ENCODE data around the gene PPP4R3A.
"Not testable (repeated sequence)": the region's sequence is repeated elsewhere in the genome, so short reads cannot be mapped to it uniquely, and the experiment has no call there.

Gene PPP4R3A

DNA sequence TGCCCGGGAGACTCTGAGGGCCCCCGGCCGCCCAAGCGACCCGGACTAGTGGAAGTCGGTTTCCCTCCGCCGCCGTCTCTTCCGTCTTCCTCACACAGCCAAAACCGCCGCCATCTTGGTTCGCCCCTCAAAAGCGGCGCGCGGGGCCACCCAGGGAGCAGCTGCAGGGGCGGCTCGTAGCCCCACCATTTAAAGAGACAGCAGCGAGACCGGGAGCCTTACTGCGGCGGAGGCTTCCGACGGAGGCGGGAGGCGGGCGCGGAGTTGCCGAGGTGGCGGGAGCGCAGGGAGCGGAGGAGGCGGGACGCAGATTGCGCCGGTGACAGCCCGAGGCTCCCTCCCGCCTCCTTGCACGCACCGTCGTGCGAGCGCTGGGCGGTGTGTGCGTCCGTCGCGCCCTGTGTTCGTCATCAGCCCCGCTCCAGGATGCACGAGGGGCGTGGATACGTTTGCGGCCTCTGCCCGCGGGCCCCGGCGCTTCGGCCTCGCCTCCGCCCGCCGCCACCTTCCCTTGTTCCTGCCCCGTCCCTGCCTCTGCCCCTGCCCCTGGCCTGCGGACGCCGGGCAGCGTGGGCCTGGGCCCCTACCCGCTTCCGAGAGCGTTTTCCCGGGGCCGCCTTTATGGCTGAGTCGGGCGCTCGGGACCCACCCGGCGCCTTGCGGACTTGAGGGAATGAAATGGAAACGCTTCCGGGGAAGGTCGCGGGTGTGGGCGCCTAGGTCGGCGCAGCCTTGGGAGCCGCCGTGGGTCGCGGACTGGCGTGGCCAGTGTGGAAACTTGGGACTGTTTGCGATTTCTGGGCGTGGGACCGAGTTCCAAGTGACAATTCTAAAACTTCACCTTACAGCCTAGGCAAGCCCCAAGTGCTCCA is at the start of gene PPP4R3A:
PPP4R3A (minus strand) TSS at position 140 of the 872 bp plus-strand sequence. CDS start 663 bp downstream, outside the sequence.
- peak; percentile 96 for DNase-seq

DNA sequence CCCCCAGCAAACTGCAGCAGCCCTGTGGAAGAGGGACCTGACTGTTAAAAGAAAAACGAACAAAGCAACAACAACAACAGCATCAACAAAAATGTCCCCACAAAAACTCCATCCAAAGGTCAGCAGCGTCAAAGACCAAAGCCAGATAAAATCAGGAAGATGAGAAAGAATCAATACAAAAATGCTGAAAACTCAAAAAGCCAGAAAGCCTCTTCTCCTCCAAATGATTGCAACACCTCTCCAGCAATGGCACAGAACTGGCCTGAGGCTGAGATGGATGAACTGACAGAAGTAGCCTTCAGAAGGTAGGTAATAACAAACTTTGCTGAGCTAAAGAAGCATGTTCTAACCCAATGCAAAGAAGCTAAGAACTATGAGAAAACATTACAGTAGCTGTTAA is 45.4 kb upstream of the PPP4R3A start:
- DNase-seq: no peak

DNA sequence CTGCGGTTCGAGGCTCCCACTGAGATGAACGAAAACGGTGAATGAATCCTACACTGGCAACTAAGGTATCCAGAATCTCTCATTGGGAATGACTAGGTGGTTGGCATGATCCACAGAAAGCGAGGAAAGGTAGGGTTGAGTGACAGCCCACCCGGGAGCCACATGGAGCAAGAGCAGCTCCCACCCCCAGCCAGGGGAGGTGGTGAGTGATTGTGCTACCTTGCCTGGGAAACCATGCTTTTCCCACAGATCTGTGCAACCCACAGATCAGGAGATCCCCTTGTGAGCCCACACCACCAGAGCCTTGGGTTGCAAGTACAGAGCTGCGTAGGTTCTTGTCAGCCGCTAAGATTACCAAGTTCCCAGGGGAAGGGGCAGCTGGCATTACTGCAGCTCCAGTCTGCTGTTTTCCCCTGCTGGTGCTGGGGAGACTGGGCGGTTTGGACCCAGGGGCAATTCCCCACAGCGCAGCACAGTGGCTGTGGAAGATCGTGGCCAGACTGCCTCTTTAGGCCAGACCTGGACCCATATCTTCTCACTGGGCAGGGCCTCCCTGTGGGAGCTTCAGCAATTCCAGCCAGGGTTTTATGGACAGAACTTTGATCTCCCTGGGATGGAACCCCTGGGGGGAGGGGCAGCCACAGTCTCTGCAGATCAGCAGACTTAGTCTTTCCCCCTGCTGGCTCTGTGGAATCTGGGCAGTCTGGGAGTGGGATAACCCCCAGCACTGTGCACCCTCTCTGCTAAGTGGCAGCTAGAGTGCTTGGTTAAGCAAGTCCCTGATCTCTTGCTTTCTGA is 44.6 kb upstream of the PPP4R3A start:
- no peak for DNase-seq

DNA sequence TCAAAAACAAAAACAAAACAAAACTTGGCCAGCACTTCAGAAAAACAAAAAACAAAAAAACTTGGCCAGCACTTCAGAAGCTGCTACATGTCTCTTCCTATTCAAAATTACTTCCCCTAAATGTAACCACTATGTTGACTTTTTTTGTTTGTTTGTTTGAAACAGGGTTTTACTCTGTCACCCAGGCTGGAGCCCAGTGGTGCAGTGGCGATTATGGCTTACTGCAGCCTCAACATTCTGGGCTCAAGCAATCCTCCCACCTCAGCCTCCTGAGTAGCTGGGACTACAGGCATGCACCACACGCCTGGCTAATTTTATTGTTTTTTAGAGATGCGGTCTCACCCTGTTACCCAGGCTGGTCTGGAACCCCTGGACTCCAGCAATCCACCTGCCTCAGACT is 38.0 kb upstream of the PPP4R3A start:
- DNase-seq: no peak

DNA sequence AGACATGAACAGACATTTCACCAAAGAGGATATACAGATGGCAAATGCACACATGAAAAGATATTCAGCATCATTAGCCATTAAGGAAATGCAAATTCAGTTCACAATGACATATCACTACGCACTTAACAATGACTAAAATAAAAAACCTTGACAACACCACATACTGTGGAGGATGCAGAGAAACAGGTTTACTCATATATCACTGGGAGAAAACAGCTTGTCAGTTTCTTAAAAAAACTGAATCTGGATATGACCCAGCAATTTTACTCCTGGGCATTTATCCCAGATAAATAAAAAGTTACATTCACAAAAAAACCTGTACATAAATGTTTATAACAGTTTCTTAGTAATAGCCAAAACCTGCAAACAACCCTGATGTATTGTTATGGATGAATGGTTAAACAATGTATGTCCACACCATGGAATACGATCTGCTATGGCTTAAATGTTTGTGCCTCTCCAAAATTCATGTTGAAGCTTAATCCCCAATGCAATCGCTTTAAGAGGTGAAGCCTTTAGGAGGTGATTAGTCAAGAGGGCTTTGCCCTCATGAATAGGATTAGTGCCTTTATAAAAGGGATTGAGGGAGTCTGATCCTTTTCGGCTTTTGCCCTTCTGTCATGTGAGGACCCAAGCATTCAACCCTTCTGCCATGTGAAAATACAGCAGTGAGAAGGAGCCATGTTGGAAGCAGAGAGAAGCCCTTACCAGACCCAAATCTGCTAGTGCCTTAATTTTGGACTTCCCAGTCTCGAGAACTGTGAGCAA is 36.0 kb upstream of the PPP4R3A start:
- no peak for DNase-seq

DNA sequence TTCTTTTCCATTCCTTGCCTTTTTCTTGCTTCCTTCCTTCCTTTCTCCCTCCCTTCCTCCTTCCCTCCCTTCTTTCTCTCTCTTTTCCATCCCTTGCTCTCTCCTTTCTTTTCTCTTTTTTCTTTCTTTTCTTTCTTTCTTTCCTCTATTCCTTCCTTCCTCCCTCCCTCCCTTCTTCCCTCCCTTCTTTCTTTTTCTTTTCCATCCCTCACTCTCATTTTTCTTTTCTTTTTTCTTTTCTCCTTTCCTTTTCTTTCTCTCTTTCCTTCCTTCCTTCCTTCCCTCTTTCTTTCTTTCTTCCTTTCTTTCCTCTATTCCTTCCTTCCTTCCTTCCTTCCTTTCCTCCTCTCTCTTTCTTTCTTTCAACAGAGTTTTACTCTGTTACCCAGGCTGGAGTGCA is 35.1 kb upstream of the PPP4R3A start:
- no peak for DNase-seq

DNA sequence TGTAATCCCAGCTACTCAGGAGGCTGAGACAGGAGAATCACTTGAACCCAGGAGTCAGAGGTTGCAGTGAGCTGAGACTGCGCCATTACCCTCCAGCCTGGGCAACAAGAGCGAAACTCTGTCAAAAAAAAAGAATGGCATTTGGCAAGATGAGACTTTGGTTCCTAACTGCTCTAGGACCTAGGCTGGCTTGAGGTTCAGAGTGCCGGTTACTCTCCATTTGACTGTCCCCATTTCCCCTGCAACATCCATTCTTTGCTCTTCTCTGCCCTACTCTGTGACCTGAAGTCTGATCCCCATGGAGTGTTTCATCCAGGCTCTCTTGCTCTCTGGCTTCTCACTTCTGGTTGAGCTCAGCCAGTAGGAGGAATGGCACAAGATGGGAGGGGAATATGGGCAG is 26.2 kb upstream of the PPP4R3A start:
- no peak for DNase-seq

DNA sequence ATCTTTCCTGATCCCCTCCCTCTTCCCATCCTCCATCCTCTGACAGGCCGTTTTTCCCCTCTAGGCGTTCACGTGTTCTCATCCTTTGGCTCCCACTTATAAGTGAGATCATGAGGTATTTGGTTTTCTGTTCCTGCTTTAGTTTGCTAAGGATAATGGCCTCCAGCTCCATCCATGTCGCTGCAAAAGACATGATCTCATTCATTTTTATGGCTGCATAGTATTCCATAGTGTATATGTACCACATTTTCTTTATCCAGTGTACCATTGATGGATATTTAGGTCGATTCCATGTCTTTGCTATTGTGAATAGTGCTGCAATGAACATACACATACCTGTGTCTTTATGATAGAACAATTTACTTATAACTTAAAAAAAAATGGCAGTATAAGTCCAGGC is 23.9 kb upstream of the PPP4R3A start:
- not testable (repeated sequence) for DNase-seq

DNA sequence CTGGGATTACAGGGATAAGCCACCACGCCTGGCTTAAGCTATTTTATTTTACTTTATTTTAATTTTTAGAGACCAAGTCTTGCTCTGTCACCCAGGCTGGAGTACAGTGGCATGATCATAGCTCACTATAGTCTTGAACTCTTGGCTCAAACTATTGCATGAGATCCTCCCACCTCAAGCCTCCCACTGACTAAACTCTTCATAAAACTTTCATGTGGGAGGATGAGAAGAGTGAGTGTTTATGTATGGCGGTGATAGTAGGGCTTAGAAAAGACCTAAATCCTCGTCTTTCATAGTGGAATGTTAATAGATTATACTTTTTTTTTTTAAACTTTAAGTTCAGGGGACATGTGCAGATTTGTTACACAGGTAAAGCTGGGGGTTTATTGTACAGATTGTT is 23.5 kb upstream of the PPP4R3A start:
- no peak for DNase-seq

DNA sequence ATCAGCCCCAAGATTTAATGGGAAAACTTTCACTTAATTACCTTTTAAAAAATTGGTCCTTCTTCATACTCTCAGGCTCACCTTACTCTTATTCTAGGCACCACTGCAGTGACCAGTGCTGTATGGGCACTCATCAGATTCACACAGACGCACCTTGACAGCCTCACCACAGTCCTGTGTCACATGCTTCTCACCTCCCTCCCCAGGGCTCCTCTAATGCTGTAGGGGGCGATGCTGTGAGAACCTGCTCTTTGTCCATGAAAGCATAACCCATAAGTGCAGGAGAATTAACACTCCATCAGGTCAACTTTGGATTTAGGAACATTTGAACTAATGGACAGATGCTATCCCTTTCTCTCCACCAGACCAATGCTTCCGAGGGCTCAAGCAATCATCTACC is 13.9 kb upstream of the PPP4R3A start:
- DNase-seq: no peak

DNA sequence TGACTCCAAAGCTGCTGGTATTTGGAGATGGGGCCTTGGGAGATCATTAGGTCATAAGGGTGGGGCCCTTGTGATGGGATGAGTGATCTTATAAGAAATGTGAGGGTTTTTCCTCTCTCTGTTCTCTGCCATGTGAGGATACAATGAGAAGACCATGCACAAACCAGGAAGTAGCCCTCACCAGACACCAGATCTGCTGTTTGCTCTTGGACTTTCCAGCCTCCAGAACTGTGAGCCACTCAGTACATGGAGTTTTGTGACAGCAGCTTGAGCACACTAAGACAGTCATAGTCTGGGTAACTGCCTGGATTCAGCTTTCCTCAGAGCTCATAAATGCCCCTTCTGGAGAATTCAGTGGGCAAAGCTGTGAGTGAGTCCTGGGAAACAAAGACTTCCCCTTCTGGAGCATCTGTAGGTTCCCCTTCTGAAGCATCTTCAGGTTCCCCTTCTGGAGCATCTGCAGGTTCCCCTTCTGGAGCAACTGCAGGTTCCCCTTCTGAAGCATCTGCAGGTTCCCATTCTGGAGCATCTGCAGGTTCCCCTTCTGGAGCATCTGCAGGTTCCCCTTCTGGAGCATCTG is 11.0 kb upstream of the PPP4R3A start:
- no peak for DNase-seq

DNA sequence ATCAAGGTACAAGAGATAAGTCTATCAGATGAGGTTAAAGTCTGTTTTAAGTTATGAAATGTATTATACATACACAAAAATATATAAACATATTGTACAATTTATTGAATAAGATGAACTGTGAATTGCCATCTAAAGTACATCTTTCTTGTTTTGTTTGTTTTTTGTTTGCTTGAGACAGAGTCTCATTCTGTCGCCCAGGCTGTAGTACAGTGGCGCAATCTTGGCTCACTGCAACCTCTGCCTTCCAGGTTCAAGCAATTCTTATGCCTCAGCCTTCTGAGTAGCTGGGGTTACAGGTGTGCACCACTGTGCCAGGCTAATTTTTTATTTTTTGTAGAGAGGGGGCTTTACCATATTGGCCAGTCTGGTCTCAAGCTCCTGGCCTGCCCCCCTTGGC is 10.0 kb upstream of the PPP4R3A start:
- no peak for DNase-seq

DNA sequence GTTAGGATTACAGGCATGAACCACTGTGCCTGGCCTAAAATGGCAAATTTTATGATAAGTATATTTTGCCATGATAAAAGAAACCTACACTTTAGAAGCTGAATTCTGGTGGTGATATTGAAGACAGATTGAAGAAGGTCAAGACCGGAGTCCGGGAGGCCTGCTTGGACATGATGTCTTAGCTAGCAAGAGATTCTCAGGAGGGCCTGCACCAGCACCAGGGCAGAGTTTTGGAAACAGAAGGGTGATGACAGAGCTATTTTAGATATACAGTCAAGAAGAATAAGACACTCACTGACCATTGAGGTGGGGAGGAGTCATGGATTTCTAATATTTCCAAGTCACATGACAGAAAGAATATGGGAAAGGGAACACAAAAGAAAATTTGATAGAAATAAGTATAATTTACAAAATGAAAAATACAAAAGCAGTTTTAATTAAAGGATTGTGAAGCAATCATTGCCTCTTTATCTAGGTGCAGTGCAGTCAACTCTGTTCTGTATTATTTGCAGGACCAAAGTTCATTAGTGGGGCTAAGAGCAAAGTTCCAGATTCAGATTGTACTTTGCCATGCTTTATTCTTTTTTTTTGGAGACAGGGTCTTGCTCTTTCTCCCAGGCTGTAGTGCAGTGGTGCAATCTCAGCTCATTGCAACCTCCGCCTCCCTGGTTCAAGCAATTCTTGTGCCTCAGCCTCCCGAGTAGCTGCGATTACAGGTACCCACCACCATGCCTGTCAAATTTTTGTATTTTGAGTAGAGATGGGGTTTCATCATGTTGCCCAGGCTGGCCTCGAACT is 9.3 kb upstream of the PPP4R3A start:
- no peak for DNase-seq

DNA sequence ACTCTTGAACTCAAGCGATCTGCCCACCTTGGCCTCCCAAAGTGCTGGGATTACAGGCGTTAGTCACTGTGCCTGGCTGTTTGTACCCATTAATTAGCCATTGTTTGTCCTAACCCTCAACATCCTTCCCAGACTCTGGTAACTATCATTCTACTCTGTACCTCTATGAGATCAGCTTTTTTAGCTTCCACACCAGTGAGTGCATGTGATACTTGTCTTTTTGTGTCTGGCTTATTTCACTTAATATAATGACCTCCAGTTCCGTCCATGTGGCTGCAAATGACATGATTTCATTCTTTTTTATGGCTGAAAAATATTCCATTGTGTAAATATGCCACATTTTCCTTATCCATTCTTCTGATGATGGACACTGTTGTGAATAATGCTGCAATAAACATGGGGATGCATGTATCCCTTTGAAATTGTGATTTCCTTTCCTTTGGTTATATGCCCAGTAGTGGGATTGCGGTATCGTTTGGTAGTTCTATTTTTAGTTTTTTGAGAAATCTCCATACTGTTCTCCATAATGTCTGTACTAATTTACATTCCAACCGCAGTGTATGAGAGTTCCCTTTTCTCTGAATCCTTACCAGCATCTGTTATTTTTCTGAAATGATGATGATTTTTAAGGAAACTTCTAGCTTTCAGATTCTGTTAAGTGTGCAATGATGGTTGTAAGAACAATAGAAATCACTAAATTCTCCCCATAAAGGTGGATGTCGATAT is 6.7 kb upstream of the PPP4R3A start:
- no peak for DNase-seq

DNA sequence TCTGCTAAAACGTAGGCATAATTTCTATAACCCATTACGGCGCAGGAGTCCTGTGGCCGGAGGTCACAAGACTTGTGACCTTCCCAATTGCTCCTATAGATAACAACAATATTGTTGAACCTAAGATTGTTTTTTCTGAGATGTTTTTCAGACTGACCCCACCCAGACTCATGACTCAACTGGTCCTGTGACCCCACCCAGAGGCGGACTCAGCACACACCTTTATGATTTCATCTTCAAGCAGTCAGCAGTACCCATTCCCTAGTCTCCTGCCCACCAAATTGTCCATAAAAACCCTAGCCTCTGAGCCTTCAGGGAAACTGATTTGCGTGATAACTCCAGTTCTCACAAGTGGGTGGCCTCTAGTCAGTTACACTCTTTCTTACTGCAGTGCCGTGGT is 5.9 kb upstream of the PPP4R3A start:
- DNase-seq: no peak

DNA sequence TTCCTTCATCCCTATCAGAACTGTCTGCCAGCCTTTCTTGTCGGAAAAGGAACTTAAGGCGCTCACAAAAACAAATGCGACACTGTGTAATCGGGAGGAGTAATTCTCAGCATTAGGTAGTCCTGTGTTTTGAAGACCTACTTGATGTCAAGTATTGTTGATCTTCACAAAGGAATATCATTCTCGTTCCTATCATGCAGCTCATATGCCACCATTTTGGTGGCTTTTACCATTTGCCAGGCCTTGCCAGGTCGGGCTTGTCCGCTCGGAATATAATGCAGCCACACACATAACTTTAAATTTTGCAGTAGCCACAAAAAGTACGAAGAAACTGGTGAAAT is 903 bp upstream of the PPP4R3A start:
- DNase-seq: peak; percentile 16

DNA sequence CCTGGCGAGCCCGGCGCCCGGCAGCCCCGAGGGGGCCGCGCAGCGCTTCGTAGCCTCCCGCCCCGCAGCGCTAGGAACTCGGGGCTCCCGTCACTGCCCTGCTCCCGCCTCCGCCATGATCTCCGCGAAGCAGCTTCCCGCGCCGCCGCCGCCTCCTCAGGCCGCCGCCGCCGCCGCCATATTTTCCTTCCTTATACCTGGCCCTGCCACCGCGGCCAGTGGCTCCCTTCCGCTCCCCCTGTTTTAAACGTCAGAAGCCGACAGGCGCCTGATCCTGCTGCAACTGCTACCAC is 286 bp downstream of the PPP4R3A start:
- DNase-seq: no peak

DNA sequence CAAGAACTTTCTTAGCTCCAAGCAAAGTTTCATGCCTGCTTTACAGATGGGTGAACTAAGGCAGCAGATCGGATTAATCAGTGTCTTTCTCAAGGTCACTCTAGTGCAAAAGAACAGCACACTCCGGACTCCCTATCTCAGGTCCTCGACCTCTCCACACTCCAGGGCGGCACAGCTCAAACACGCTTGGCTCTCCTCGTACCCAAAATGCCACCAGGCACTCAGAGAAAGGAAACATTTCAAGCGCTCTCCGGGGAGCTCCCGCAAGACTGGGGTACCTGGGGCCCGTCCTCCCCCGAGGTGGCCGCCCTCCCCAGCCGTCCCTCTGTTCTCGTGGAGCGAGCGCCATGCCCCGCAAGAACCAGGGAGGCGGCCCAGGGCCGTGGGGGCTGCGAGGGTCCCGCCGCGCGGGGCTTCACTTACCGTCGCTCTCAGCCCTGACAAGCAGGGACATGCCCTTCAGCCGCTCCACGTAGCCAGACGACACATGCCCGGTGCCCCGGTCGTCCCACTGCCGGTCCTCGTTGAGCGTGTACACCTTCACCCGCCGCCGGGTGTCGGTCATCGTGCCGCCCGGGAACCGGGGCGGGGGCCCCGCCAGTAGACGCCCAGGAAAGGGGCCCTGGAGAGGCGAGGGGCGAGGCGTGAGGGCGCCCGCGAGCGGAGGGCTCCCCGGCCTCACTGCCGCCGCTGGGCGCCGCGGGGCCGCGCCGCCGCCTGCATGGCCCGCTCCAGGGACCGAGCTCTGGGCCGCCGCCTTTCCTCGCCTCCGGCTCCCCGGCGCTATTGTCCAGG is 830 bp downstream of the PPP4R3A start:
- DNase-seq: peak; percentile 56

DNA sequence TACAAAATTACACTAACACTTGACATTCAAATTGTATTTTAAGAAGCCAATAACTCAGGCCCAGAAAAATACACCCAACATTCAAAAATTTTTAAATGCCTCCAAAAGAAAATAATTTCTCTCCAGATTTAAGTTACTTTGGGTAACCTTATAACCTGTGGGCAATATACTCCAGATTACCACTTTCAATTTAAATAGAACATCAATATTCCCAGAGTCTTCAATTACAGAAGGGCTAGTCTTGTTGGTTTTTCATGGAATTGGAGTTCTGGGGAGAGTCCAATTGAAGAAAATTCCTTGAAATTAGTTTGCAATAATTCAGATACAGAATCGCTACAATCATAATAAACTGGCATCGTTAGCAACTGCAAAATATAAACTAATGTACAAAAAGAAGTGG is 2.0 kb downstream of the PPP4R3A start:
- DNase-seq: no peak

DNA sequence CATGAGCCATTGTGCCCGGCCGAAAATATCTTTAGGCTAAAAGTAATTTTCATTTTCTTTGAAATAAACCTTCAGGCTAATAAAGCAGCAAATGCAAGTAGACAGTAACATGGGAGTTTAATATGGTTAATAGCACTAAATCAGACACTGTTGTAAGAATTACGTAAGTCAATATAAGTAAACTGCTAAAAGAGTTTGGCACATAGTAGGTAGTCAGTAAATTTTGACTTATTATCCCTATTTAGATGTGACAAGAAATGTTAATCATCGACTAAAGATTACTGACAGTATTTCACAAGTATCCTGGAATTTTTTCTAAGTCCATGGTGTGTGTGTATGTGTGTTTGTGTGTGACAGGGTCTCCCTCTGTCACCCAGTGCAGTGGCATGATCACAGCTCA is 3.9 kb downstream of the PPP4R3A start:
- no peak for DNase-seq

DNA sequence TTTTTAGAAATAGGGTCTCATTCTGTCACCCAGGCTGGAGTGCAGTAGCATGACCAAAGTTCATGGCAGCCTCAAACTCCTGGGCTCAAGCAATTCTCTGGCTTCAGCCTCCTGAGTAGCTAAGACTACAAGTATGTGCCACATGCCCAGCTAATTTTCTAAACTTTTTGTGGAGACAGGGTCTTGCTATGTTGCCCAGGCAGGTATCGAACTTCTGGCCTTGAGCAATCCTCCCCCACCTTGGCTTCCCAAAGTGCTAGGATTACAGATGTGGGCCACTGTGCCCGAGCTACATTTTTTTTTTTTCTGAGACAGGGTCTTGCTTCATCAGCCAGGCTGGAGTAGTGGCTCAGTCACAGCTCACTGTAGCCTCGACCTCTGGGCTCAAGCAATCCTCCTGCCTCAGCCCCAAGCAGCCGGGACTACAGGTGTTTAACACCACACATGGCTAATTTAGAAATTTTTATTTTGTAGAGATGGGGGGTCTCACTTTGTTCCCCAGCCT is 7.1 kb downstream of the PPP4R3A start:
- no peak for DNase-seq

All from stimulated activated CD4-positive, alpha-beta T cell treated with anti-CD3 and anti-CD28 coated beads, Interleukin-15, amount 100 ng/mL, for 24 hours (primary cell).